GM23338 (cell line): Measurements from ENCODE around the gene GFRA3. TPM values are rescaled to one million over a fixed set of nuclear protein-coding genes. Genes with fewer than 3 reads are reported as not detected.
A peak's percentile ranks its signal among the peaks of the same experiment; 100 is the strongest.

Experiments used
- ATAC-seq: fragments of 200-7000 bp; cut with Tn5 transposase; 3 replicates; pipeline ENCODE4 v1.9.1; 2020
- DNase-seq: peaks from one replicate; pipeline ENCODE4 v3.0.0-alpha.2; 2015; ENCODE audit warnings: low spot score
- H2AFZ ChIP-seq: fragments of 200-600 bp; sonication (generic); 2 replicates; pipeline ENCODE4 v1.8.0; 2016; ENCODE audit warnings: antibody characterized with exemption, mild to moderate bottlenecking, moderate library complexity
- H3F3A ChIP-seq: fragments of 200-600 bp; sonication (generic); replicated peaks from 2 replicates; pipeline ENCODE4 v1.8.0; 2017; ENCODE audit warnings: antibody characterized with exemption, mixed run types, low read depth
- H3K27ac ChIP-seq: fragments of 200-600 bp; sonication (generic); 2 replicates; pipeline ENCODE4 v1.6.1; 2016; ENCODE audit warnings: low read depth
- H3K27me3 ChIP-seq: fragments of 200-600 bp; sonication (generic); 2 replicates; pipeline ENCODE4 v1.8.0; 2016; ENCODE audit warnings: mild to moderate bottlenecking, mixed run types, moderate library complexity; ENCODE audit not compliant: insufficient read depth
- H3K36me3 ChIP-seq: fragments of 200-600 bp; sonication (generic); 2 replicates; pipeline ENCODE4 v1.8.0; 2016; ENCODE audit warnings: mild to moderate bottlenecking; ENCODE audit not compliant: insufficient read depth
- H3K4me1 ChIP-seq: fragments of 200-600 bp; sonication (generic); 2 replicates; pipeline ENCODE4 v1.8.0; 2016; ENCODE audit warnings: mild to moderate bottlenecking, moderate library complexity; ENCODE audit not compliant: insufficient read depth
- H3K4me2 ChIP-seq: fragments of 200-600 bp; sonication (generic); 2 replicates; pipeline ENCODE4 v1.7.1; 2017; ENCODE audit warnings: mixed run types
- H3K4me3 ChIP-seq: fragments of 200-600 bp; sonication (generic); 2 replicates; pipeline ENCODE4 v1.6.1; 2016; ENCODE audit warnings: mixed run types
- H3K79me2 ChIP-seq: fragments of 200-600 bp; sonication (generic); replicated peaks from 2 replicates; pipeline ENCODE4 v1.8.0; 2017; ENCODE audit warnings: mild to moderate bottlenecking; ENCODE audit not compliant: insufficient read depth
- H3K9me2 ChIP-seq: fragments of 200-600 bp; sonication (generic); 2 replicates; pipeline ENCODE4 v1.8.0; 2017; ENCODE audit not compliant: insufficient read depth
- H4K20me1 ChIP-seq: fragments of 200-600 bp; sonication (generic); replicated peaks from 2 replicates; pipeline ENCODE4 v1.8.0; 2017; ENCODE audit warnings: mild to moderate bottlenecking; ENCODE audit not compliant: insufficient read depth
- H3K27ac Mint-ChIP-seq: 2 replicates; pipeline ENCODE4 v1.8.0; 2020; ENCODE audit warnings: inconsistent platforms, mild to moderate bottlenecking, moderate library complexity, mixed read lengths
- H3K27me3 Mint-ChIP-seq: 3 replicates; pipeline ENCODE4 v1.8.0; 2022; ENCODE audit warnings: low read depth, mild to moderate bottlenecking, moderate library complexity, mixed read lengths, inconsistent platforms; ENCODE audit not compliant: insufficient read depth, poor library complexity
- H3K36me3 Mint-ChIP-seq: 3 replicates; pipeline ENCODE4 v1.8.0; 2021; ENCODE audit warnings: low read depth, mild to moderate bottlenecking, inconsistent platforms, moderate library complexity, mixed read lengths
- H3K4me1 Mint-ChIP-seq: 3 replicates; pipeline ENCODE4 v1.8.0; 2020; ENCODE audit warnings: mild to moderate bottlenecking, inconsistent platforms, mixed read lengths
- H3K4me3 Mint-ChIP-seq: 3 replicates; pipeline ENCODE4 v1.8.0; 2021; ENCODE audit warnings: moderate library complexity, mild to moderate bottlenecking, inconsistent platforms, mixed read lengths
- H3K9me3 Mint-ChIP-seq: 3 replicates; pipeline ENCODE4 v1.8.0; 2020; ENCODE audit warnings: moderate library complexity, mild to moderate bottlenecking, inconsistent platforms, mixed read lengths
- CREB1 ChIP-seq: fragments of 250-450 bp; sonication (Bioruptor Pico); IDR thresholded peaks from 2 replicates; pipeline ENCODE4 v1.5.0; 2020; ENCODE audit warnings: low read depth, mild to moderate bottlenecking, moderate library complexity
- EZH2phosphoT487 ChIP-seq: fragments of 200-600 bp; sonication (generic); IDR thresholded peaks from one replicate; pipeline ENCODE4 v1.8.1; 2018; ENCODE audit warnings: antibody characterized with exemption; ENCODE audit not compliant: unreplicated experiment
- JUNB ChIP-seq: IDR thresholded peaks from one replicate; pipeline ENCODE4 v1.6.1; 2016; ENCODE audit warnings: antibody characterized with exemption; ENCODE audit not compliant: unreplicated experiment
- POLR2AphosphoS5 ChIP-seq: IDR thresholded peaks from 2 replicates; pipeline ENCODE4 v1.6.1; 2016; ENCODE audit warnings: antibody characterized with exemption, low read depth
- STAT1 ChIP-seq: IDR thresholded peaks from one replicate; pipeline ENCODE4 v1.6.1; 2016; ENCODE audit warnings: antibody characterized with exemption; ENCODE audit not compliant: unreplicated experiment
- ZNF114 ChIP-seq: fragments of 250-450 bp; sonication (Bioruptor Pico); IDR thresholded peaks from 2 replicates; pipeline ENCODE4 v1.5.0; 2020; ENCODE audit warnings: mild to moderate bottlenecking, moderate library complexity
- ZNF331 ChIP-seq: fragments of 250-450 bp; sonication (Bioruptor Pico); IDR thresholded peaks from 2 replicates; pipeline ENCODE4 v1.5.0; 2020; ENCODE audit warnings: low read depth, mild to moderate bottlenecking, moderate library complexity
- polyA plus RNA-seq: library from polyadenylated mRNA; unstranded; fragments of >200 nt; fragmentation: Nextera tagmentation; extraction: Ambion mirVana; gene quantifications from 2 replicates; pipeline ENCODE4 v1.2.1, GENCODE V29; 2016
- total RNA-seq: library from RNA; depleted of rRNA; stranded (reverse); fragments of >200 nt; shearing (Covaris generic); gene quantifications from 2 replicates; pipeline ENCODE4 v1.2.3, GENCODE V29; 2014
- TF ChIP-seq, protein P1 (sequence below): fragments of 250-450 bp; sonication (Bioruptor Pico); IDR thresholded peaks from 2 replicates; pipeline ENCODE4 v1.5.0; 2020; ENCODE audit warnings: mild to moderate bottlenecking, moderate library complexity
- TF ChIP-seq, protein P2 (sequence below): IDR thresholded peaks from 2 replicates; pipeline ENCODE4 v1.6.1; 2016; ENCODE audit warnings: antibody characterized with exemption

GFRA3 gene
- total and polyA plus RNA-seq, 2 experiments from 2014 or later, result 1.1 TPM

DNA sequence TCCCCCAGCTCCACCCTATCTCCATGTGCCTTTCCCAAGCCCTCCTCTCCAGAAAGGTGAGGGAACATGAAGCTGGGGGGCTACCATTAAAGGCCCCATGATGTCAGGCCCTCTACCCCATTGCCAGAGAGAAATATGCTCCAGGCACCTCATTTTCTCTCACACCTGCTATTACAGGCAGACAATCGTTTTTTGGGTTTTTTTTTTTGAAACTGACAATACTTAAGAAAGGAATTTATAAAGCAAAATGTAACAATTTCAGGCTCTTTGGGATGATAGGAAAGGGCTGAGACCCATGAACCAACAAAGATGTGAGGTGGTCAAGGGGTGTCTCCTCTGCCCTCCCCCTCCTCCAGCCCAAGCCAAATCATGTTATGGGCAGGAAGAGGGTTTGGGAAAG lies 1.5 kb upstream of the GFRA3 start (continued):
- TF ChIP-seq, protein P1, sequence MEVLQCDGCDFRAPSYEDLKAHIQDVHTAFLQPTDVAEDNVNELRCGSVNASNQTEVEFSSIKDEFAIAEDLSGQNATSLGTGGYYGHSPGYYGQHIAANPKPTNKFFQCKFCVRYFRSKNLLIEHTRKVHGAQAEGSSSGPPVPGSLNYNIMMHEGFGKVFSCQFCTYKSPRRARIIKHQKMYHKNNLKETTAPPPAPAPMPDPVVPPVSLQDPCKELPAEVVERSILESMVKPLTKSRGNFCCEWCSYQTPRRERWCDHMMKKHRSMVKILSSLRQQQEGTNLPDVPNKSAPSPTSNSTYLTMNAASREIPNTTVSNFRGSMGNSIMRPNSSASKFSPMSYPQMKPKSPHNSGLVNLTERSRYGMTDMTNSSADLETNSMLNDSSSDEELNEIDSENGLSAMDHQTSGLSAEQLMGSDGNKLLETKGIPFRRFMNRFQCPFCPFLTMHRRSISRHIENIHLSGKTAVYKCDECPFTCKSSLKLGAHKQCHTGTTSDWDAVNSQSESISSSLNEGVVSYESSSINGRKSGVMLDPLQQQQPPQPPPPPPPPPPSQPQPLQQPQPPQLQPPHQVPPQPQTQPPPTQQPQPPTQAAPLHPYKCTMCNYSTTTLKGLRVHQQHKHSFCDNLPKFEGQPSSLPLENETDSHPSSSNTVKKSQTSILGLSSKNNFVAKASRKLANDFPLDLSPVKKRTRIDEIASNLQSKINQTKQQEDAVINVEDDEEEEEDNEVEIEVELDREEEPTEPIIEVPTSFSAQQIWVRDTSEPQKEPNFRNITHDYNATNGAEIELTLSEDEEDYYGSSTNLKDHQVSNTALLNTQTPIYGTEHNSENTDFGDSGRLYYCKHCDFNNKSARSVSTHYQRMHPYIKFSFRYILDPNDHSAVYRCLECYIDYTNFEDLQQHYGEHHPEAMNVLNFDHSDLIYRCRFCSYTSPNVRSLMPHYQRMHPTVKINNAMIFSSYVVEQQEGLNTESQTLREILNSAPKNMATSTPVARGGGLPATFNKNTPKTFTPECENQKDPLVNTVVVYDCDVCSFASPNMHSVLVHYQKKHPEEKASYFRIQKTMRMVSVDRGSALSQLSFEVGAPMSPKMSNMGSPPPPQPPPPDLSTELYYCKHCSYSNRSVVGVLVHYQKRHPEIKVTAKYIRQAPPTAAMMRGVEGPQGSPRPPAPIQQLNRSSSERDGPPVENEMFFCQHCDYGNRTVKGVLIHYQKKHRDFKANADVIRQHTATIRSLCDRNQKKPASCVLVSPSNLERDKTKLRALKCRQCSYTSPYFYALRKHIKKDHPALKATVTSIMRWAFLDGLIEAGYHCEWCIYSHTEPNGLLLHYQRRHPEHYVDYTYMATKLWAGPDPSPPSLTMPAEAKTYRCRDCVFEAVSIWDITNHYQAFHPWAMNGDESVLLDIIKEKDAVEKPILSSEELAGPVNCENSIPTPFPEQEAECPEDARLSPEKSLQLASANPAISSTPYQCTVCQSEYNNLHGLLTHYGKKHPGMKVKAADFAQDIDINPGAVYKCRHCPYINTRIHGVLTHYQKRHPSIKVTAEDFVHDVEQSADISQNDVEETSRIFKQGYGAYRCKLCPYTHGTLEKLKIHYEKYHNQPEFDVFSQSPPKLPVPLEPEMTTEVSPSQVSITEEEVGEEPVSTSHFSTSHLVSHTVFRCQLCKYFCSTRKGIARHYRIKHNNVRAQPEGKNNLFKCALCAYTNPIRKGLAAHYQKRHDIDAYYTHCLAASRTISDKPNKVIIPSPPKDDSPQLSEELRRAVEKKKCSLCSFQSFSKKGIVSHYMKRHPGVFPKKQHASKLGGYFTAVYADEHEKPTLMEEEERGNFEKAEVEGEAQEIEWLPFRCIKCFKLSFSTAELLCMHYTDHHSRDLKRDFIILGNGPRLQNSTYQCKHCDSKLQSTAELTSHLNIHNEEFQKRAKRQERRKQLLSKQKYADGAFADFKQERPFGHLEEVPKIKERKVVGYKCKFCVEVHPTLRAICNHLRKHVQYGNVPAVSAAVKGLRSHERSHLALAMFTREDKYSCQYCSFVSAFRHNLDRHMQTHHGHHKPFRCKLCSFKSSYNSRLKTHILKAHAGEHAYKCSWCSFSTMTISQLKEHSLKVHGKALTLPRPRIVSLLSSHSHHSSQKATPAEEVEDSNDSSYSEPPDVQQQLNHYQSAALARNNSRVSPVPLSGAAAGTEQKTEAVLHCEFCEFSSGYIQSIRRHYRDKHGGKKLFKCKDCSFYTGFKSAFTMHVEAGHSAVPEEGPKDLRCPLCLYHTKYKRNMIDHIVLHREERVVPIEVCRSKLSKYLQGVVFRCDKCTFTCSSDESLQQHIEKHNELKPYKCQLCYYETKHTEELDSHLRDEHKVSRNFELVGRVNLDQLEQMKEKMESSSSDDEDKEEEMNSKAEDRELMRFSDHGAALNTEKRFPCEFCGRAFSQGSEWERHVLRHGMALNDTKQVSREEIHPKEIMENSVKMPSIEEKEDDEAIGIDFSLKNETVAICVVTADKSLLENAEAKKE (CRISPR knock-in tag), result no peak
- TF ChIP-seq POLR2AphosphoS5 (no peak), ZNF114 (no peak), EZH2phosphoT487 (no peak), CREB1 (CRISPR knock-in tag) (no peak), JUNB (no peak)
- TF ChIP-seq, protein P2, sequence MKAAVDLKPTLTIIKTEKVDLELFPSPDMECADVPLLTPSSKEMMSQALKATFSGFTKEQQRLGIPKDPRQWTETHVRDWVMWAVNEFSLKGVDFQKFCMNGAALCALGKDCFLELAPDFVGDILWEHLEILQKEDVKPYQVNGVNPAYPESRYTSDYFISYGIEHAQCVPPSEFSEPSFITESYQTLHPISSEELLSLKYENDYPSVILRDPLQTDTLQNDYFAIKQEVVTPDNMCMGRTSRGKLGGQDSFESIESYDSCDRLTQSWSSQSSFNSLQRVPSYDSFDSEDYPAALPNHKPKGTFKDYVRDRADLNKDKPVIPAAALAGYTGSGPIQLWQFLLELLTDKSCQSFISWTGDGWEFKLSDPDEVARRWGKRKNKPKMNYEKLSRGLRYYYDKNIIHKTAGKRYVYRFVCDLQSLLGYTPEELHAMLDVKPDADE, result no peak

DNA sequence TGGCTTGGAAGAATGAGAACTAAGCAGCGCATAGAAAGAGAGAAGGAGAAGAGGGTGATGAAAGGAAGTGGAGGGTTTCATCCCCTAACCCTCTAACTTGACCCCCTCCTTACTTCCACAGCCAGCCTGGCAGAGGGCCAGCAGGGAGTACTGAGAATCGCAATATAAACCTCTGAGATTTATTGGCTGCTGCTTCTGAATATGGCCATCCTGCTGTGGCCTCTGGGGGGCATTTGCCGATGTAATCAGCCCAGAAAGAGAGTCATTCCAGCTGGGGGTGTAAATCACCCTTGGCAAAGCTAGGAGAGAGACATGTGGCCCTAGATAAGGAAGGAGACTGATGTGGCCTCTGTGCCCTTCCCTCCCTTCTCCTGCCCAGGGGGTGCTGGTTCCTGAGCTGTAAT lies 960 bp upstream of the GFRA3 start:
- Histone ChIP-seq H3K36me3 (no peaks in the 10 kb centered on the region), H2AFZ (no peak overlapping the region), H3K9me2 (no peaks in the 10 kb centered on the region), H3F3A (no peaks in the 10 kb centered on the region), H3K4me2 (no peak overlapping the region), H4K20me1 (no peaks in the 10 kb centered on the region), H3K27ac (no peak overlapping the region), H3K79me2 (no peaks in the 10 kb centered on the region), H3K4me3 (no peak overlapping the region), H3K4me1 (peaks cover 13% of the 10 kb centered on the region; the same call in 1 of the 2 replicates), H3K27me3 (peaks cover 43% of the 10 kb centered on the region)
- DNase-seq (peak; percentile 22), ATAC-seq (no peak)
- Mint-ChIP-seq H3K27ac (no peak overlapping the region), H3K36me3 (no peaks in the 10 kb centered on the region), H3K4me1 (peaks cover 19% of the 10 kb centered on the region), H3K4me3 (peak overlapping the region; percentile 70; the same call in 1 of the 3 replicates), H3K9me3 (no peaks in the 10 kb centered on the region), H3K27me3 (peaks cover 25% of the 10 kb centered on the region)
- TF ChIP-seq STAT1, result no peak
- TF ChIP-seq ZNF331 (CRISPR knock-in tag), result no peak
- TF ChIP-seq ZNF114, result no peak
- no peak for TF ChIP-seq JUNB
- TF ChIP-seq, protein P1 (CRISPR knock-in tag), result no peak
